SJSA1 (cell line): ENCODE measurements around the gene KCNIP1. TPM values are rescaled to one million over a fixed set of nuclear protein-coding genes. Genes with fewer than 3 reads are reported as not detected.

ENCODE experiments used
- DNase-seq, 2 experiments: peaks; one replicate each; pipeline ENCODE4 v3.0.0-alpha.2; 2015 to 2020; ENCODE audit warnings: low spot score in 2 of 2, low read depth in 1 of 2
- H3K27ac ChIP-seq: fragments of 250-450 bp; sonication (Bioruptor Pico); 2 replicates; pipeline ENCODE4 v1.5.1; 2020; ENCODE audit warnings: mild to moderate bottlenecking, moderate library complexity
- H3K27me3 ChIP-seq: fragments of 250-450 bp; sonication (Bioruptor Pico); replicated peaks from 2 replicates; pipeline ENCODE4 v1.5.1; 2020; ENCODE audit warnings: mild to moderate bottlenecking, moderate library complexity
- H3K36me3 ChIP-seq: fragments of 250-450 bp; sonication (Bioruptor Pico); 2 replicates; pipeline ENCODE4 v1.5.1; 2020; ENCODE audit warnings: mild to moderate bottlenecking
- H3K4me1 ChIP-seq: fragments of 250-450 bp; sonication (Bioruptor Pico); replicated peaks from 2 replicates; pipeline ENCODE4 v1.6.1; 2021; ENCODE audit warnings: mild to moderate bottlenecking
- H3K4me3 ChIP-seq: fragments of 250-450 bp; sonication (Bioruptor Pico); 2 replicates; pipeline ENCODE4 v1.5.1; 2020; ENCODE audit warnings: mild to moderate bottlenecking
- H3K9me3 ChIP-seq: fragments of 250-450 bp; sonication (Bioruptor Pico); replicated peaks from 2 replicates; pipeline ENCODE4 v1.5.1; 2020; ENCODE audit warnings: mild to moderate bottlenecking
- total RNA-seq: library from RNA; depleted of rRNA; stranded (reverse); fragments of >200 nt; shearing (Covaris generic); gene quantifications from 2 replicates; pipeline ENCODE4 v1.2.3, GENCODE V29; 2014

KCNIP1 gene
- total RNA-seq, 1 experiment from 2014 or later = 3.1 TPM

DNA sequence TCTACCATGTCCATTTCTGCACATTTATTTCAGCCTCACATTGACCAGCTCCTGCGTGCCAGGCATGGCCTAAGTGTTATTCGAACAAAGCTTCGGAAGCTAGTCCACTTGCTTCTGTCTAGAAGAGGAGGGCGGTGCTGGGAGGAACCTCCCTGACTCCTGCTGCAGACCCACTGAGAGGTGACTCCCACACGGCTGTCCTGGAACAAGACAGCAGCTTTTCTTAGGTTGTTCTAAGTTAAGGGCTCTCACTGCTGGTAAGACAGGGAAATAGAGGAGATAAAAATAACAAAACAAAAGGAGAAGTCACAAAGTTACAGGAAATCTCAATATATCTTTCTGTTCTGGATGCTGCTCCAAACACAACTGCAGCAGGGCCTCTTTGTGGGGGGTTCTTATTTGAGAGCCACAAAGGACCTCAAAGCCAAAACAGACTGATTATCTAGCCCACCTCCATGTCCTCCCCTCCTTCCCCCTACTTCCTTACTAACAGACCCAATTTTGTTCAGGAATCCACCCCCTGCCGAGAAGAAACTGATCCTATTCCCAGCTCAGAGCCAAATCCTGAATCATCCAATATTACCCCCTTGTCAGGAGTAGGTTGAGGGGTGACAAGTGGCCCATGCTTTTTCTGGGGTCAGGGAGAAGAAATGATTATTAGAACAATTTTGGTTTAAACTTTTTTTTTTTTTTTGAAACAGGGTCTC lies 28.4 kb upstream of the KCNIP1 start:
- Histone ChIP-seq H3K4me3 (no peak overlapping the region), H3K9me3 (no peaks in the 10 kb centered on the region), H3K27me3 (no peaks in the 10 kb centered on the region), H3K4me1 (peaks cover 6% of the 10 kb centered on the region), H3K36me3 (no peaks in the 10 kb centered on the region), H3K27ac (no peak overlapping the region)
- DNase-seq = no peak

DNA sequence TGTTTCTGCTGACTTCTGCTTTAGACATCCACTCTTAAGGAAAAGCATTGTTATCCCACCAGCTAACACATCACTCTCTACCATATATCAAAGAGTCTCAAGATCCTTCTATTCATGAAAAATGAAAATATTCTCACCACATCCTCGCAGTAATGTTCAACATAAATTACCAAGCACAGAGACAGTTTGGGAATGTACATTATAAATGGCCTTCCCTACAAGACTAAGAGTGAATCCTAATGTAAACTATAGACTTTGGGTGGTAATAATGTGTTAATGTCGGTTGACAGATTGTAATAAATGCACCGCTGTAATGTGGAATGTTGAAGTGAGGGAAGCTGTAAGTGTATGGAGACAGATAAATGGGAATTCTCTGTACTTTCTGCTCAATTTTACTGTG lies 27.1 kb upstream of the KCNIP1 start:
- H3K27ac ChIP-seq = no peak overlapping the region
- peaks cover 6% of the 10 kb centered on the region for H3K4me1 ChIP-seq
- H3K4me3 ChIP-seq = no peak overlapping the region
- no peaks in the 10 kb centered on the region for H3K9me3 ChIP-seq
- DNase-seq = no peak
- H3K27me3 ChIP-seq = no peaks in the 10 kb centered on the region
- no peaks in the 10 kb centered on the region for H3K36me3 ChIP-seq

DNA sequence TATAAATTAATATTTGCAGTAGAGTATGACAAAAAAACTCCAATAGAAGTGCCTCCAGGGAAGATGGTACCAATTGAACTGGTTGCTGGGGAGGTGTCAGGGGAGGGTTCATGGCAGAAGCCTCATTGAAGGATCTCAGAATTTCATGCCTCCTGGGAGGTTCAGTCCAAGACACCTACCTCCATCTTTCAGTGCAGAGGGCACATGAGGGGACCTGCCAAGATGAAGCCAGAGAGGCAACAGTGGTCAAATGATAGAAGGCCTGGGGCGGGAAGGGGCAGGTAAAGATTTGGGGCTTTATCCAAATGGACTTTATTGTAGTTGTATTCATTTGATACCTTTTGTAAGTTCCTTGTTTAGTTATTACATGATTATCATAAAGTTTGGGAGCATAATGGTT lies 25.9 kb upstream of the KCNIP1 start:
- Histone ChIP-seq H3K4me3 (no peak overlapping the region), H3K36me3 (no peaks in the 10 kb centered on the region), H3K27ac (no peak overlapping the region), H3K27me3 (no peaks in the 10 kb centered on the region), H3K4me1 (peaks cover 6% of the 10 kb centered on the region), H3K9me3 (no peaks in the 10 kb centered on the region)
- DNase-seq = peak in 1 of 2 experiments; percentile 27

DNA sequence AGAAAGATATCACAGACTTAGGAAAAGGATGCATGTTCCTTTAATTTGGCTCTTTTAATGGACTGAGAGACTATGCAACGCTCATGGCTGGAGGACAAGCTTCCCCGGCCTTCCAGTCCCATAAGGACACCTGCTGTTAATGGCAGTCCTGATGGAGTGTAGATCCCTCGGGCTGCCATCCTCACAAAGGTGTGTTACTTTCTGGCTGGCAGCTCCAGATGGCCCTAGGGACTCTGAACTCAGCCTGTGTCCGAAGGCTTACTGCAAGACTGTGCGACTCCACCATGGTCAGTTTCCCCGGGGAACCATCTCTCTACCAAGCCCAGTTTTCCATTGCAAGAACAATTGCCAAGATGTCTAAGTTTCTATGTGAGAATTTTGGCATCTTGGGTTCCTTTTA lies 25.5 kb upstream of the KCNIP1 start:
- no peaks in the 10 kb centered on the region for H3K36me3 ChIP-seq
- H3K27ac ChIP-seq = no peak overlapping the region
- H3K27me3 ChIP-seq = no peaks in the 10 kb centered on the region
- DNase-seq = peak in 1 of 2 experiments; percentile 33
- H3K4me3 ChIP-seq = no peak overlapping the region
- peaks cover 6% of the 10 kb centered on the region for H3K4me1 ChIP-seq
- H3K9me3 ChIP-seq = no peaks in the 10 kb centered on the region

DNA sequence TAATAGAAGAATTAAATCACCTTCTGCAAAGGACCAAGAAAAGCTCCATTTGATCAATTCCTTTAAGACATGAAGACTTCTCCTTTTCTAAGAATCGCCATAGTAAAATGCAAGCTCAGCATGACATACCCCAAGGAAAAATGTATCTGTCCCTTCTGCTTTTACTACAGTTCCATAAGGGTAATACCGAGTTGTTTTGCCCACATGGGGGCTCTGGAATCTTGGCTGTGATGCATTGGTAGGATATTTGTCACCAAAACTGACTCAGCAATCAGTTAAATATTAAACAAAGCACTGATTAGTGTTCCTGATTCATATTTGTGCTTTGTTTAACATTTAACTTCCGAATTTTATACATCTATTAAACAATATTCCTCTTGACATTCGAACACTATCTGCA lies 24.3 kb upstream of the KCNIP1 start:
- Histone ChIP-seq H3K36me3 (no peaks in the 10 kb centered on the region), H3K9me3 (no peaks in the 10 kb centered on the region), H3K27me3 (no peaks in the 10 kb centered on the region), H3K4me1 (peaks cover 16% of the 10 kb centered on the region), H3K27ac (no peak overlapping the region), H3K4me3 (no peak overlapping the region)
- DNase-seq = peak; percentile 44 to 54

DNA sequence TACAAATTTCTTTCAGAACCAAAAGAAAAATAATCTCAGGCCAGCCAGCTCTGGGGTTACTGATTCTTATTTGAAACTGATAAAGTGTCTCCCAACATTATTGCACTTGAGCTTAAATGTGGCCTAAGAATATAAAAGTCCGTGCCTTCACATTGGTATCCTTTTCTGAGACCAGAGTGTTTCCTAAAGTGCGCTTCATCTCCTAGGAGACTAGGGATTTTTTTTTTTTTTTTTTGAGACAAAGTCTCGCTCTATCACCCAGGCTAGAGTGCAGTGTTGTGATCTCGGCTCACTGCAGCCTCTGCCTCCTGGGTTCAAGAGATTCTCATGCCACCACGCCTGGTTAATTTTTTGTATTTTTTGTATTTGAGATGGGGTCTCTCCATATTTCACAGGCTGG lies 23.6 kb upstream of the KCNIP1 start:
- no peak overlapping the region for H3K27ac ChIP-seq
- no peaks in the 10 kb centered on the region for H3K27me3 ChIP-seq
- H3K4me1 ChIP-seq = peaks cover 20% of the 10 kb centered on the region
- no peak for DNase-seq
- H3K36me3 ChIP-seq = no peaks in the 10 kb centered on the region
- no peaks in the 10 kb centered on the region for H3K9me3 ChIP-seq
- H3K4me3 ChIP-seq = no peak overlapping the region

DNA sequence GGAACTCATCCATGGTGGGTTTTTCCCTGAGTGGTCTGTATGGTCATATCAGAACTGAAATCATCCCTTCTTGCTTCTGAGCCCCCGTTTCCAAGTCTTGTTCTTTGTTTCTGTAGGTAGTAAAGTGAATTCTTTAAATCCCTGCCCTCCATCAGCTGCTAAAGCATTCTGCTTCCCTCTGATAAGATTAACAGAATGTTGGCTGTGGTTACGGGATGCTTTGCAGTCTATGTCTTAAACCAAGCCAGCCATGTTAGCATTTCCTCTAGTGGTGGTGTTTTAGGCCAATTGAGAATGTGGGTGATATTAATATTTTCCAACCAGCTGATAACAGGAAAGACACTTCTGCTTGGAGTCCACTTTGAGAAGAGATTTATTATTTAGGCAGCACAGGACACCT lies 22.0 kb upstream of the KCNIP1 start:
- DNase-seq = no peak
- Histone ChIP-seq H3K4me3 (no peak overlapping the region), H3K27me3 (no peaks in the 10 kb centered on the region), H3K27ac (no peak overlapping the region), H3K9me3 (no peaks in the 10 kb centered on the region), H3K4me1 (peaks cover 22% of the 10 kb centered on the region), H3K36me3 (no peaks in the 10 kb centered on the region)

DNA sequence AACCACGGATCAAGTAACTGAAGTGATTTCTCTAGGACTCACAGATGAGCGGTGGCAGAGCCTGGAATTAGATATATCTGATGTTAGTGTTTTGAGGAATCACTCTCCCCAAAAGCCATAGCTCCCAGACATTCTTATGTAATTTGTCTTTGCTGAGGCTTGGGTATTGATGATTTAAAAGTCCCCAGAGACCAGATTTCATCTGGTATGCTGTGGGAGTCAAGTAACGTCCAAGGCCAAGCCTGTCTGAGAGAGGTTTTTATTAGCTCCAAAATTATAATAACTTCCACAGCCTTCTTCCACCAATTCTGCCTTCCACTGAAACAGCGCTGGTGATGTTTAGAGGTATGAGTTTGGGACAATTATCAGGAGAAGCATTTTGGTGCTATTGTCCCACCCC lies 21.3 kb upstream of the KCNIP1 start:
- no peak overlapping the region for H3K4me3 ChIP-seq
- no peaks in the 10 kb centered on the region for H3K36me3 ChIP-seq
- peaks cover 22% of the 10 kb centered on the region for H3K4me1 ChIP-seq
- DNase-seq = no peak
- H3K27ac ChIP-seq = no peak overlapping the region
- no peaks in the 10 kb centered on the region for H3K27me3 ChIP-seq
- no peaks in the 10 kb centered on the region for H3K9me3 ChIP-seq

DNA sequence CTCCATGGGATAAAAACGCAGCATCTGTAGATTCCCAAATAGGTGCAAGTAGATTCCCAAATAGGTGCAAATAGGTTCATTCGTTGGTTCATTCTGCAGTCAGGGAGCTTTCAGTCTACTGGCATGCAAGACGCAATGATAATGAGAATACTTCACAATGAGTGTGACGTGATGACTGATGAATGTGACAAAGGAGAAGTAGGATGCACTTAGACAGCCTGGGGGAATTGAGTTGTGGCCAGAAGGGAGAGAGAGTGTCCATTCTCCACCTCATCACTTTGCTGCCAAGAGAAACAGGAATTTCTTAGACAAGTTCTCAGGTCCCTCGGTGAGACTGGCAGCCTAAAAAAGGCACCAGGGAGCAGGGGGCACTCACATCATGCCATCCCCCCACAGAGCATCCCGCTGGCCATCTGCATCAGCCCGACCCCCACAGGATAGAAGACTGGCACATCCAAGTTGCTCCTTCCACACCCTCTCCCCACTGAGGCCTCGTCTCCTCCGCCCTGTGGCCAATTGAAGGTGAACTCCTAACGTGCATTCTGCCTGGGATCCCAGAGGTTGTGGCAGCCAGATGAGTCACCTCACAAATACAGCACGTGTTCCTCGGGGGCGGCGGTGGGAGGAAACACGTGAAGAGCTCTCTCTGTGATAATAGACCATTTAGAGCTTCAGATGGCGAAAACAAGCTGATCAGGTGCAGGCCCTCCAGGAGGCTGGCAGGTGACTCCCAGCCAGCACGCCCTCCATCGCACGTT lies 19.9 kb upstream of the KCNIP1 start:
- Histone ChIP-seq H3K27me3 (no peaks in the 10 kb centered on the region), H3K36me3 (no peaks in the 10 kb centered on the region), H3K4me3 (no peak overlapping the region), H3K4me1 (peaks cover 22% of the 10 kb centered on the region), H3K27ac (0 out of 2 replicates have a peak overlapping the region, but pooled peaks have one; percentile 23), H3K9me3 (no peaks in the 10 kb centered on the region)
- peak; percentile 55 to 68 for DNase-seq

DNA sequence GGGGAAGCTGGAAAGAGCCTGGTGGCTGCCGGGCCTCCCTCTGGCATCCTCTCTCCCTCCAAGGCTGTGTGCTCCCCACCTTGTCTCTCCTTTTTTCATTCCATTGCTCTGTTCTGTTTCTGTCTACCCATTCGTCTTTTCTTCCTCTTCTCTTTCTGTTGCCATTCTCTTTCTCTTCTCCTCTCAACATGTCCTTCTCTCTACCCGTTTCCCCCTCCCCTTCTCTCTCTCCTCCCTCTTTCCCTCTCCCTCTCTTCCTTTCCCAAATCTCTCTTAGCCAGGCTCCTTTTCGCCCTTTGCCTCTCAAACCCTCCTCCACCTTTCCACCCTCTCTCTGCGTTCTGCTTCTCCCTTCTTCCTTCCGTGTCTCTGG lies 19.4 kb upstream of the KCNIP1 start:
- peak in 1 of 2 experiments; percentile 16 for DNase-seq
- Histone ChIP-seq H3K27me3 (no peaks in the 10 kb centered on the region), H3K27ac (0 out of 2 replicates have a peak overlapping the region, but pooled peaks have one; percentile 23), H3K9me3 (no peaks in the 10 kb centered on the region), H3K4me3 (no peak overlapping the region), H3K4me1 (peaks cover 19% of the 10 kb centered on the region), H3K36me3 (no peaks in the 10 kb centered on the region)

DNA sequence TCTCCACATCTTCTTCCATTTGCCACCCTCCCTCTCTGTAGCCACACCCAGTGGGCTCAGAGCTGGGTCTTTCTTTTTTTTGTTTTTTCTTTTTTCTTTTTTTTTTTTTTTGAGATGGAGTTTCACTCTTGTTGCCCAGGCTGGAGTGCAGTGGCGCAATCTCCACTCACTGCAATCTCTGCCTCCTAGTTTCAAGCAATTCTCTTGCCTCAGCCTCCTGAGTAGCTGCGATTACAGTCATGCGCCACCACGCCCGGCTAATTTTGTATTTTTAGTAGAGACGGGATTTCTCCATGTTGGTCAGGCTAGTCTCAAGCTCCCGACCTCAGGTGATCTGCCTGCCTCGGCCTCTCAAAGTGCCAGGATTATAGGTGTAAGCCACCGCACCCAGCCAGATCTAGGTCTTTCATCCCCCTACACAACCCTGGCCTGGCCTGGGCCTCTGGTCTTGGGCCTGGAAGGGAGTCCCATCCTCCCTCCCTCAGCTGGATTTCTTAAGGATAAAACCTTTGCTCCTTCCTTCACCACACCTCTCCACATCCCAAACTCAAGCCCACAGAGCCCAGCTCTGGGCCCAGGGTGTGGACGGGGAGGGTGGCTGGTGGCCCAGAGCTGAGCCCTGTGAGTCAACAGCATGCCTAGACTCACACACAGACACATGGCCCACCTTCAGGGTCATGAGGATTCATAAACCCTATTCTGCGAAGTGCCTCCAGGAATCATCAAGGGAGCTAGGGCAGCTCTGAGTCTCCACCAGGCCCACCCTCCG lies 18.8 kb upstream of the KCNIP1 start:
- no peak overlapping the region for H3K27ac ChIP-seq
- no peak overlapping the region for H3K4me3 ChIP-seq
- peak in 1 of 2 experiments; percentile 37 for DNase-seq
- H3K27me3 ChIP-seq = no peaks in the 10 kb centered on the region
- H3K4me1 ChIP-seq = peaks cover 19% of the 10 kb centered on the region
- H3K9me3 ChIP-seq = no peaks in the 10 kb centered on the region
- H3K36me3 ChIP-seq = no peaks in the 10 kb centered on the region

DNA sequence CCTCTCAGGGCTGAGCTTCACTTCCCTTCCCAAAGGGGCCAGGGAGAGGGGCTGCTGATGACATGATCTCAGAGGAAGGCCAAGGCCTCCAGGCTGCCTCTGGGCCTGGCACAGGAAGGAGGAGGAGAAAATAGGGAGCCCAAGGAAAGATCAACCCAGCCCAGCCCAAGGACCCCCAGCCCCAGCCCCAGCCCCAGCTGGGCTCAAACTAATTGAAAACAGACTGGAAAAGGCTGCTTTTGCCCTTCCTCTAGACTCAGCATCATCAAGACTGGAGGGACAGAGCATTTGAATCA lies 18.3 kb upstream of the KCNIP1 start:
- Histone ChIP-seq H3K4me3 (no peak overlapping the region), H3K4me1 (peaks cover 24% of the 10 kb centered on the region), H3K27me3 (no peaks in the 10 kb centered on the region), H3K27ac (no peak overlapping the region), H3K9me3 (no peaks in the 10 kb centered on the region), H3K36me3 (no peaks in the 10 kb centered on the region)
- peak in 1 of 2 experiments; percentile 32 for DNase-seq

DNA sequence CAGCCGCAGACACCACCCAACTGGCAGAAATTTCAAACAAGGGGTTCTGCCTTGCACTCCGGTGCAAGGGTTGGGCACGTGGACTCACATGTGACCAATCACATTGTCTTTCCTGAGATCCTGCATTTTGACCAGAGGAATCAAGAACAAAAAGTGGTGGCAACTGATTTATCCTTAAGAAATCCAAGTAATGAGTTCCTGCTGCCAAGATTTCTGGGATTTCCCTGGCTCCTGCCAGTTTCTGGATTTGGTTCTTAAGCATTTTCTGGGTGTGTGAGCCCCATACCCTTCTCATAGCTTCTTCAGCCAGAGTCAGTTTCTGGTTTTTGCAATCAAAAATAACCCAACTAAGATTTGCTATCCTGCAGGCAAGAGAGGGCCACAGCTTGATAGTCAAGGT lies 17.4 kb upstream of the KCNIP1 start:
- DNase-seq = peak in 1 of 2 experiments; percentile 2
- H3K9me3 ChIP-seq = no peaks in the 10 kb centered on the region
- no peaks in the 10 kb centered on the region for H3K27me3 ChIP-seq
- peaks cover 32% of the 10 kb centered on the region for H3K4me1 ChIP-seq
- H3K36me3 ChIP-seq = no peaks in the 10 kb centered on the region
- no peak overlapping the region for H3K4me3 ChIP-seq
- no peak overlapping the region for H3K27ac ChIP-seq

DNA sequence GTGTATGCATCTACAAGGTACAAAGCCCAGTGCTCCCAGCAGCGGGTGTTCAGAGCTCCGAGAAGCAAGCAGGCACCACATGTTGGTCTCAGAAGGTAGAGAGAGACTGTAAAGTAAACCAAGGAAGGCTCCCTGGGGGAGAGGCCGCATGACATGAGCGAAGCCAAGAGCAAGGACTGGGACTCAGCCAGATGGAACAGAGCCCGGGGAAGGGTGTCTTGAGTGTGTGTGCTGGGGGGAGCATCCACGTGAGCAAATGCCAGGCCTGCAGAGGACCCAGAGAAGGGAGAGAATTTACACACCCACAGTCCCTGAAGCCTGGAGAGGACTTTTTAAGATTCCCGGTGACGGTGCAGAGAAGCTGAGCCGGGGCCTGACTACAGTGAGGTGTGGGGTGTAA lies 15.2 kb upstream of the KCNIP1 start:
- H3K27me3 ChIP-seq = no peaks in the 10 kb centered on the region
- no peak overlapping the region for H3K27ac ChIP-seq
- H3K4me3 ChIP-seq = no peak overlapping the region
- H3K4me1 ChIP-seq = peaks cover 43% of the 10 kb centered on the region
- no peak for DNase-seq
- H3K9me3 ChIP-seq = no peaks in the 10 kb centered on the region
- H3K36me3 ChIP-seq = no peaks in the 10 kb centered on the region
